ENCODE data around the gene RAB32.

Gene RAB32

DNA sequence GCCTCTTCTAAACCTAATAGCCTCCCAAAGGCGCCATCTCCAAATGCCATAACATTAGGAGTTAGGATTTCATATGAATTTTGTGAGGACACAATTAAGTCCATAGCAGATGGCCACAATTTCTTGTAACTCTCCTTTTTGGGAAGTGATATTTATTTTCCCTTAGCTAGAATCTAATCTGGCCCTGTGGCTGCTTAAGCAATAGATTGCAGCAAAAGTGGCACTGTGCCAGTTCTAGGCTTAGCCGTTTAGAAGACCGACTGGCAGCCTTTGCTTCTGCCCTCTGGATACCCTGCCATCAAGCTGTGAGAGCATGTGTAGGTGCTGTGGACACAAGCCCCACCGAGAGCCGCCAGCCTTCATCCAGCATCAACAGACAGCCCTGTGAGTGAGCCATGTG is 39.2 kb downstream of the RAB32 start:
- TF ChIP-seq, protein P1, sequence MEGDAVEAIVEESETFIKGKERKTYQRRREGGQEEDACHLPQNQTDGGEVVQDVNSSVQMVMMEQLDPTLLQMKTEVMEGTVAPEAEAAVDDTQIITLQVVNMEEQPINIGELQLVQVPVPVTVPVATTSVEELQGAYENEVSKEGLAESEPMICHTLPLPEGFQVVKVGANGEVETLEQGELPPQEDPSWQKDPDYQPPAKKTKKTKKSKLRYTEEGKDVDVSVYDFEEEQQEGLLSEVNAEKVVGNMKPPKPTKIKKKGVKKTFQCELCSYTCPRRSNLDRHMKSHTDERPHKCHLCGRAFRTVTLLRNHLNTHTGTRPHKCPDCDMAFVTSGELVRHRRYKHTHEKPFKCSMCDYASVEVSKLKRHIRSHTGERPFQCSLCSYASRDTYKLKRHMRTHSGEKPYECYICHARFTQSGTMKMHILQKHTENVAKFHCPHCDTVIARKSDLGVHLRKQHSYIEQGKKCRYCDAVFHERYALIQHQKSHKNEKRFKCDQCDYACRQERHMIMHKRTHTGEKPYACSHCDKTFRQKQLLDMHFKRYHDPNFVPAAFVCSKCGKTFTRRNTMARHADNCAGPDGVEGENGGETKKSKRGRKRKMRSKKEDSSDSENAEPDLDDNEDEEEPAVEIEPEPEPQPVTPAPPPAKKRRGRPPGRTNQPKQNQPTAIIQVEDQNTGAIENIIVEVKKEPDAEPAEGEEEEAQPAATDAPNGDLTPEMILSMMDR (conservative IDR thresholded peaks at IDR 0.05; ENCODE audit: low read depth, low read length): no peak
- peak; percentile 56 for DNase-seq (ENCODE audit: low read depth)
- no peak overlapping the region for H3K4me3 ChIP-seq (ENCODE audit: low read length)

DNA sequence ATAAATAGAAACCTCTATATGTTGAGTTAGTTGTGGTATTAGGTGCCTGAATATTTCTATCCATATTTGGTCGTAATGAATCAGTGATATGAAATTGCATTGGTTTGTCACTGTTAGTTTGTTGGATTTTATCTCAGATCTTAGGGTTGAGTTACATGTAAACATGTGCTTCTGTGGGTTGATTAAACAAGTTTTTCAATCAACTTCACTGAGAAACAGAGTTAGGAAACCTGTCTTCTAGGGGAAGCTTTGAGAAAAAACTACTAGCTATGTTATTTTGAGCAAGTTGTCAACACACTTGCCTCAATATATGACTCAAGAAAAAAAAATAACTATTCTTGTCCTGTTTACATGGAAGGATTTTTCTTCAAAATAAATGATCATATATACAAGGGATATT is 40.3 kb downstream of the RAB32 start:
- H3K4me3 ChIP-seq (ENCODE audit: low read length): no peak overlapping the region
- no peak for DNase-seq (ENCODE audit: low read depth)
- TF ChIP-seq, protein P1 (conservative IDR thresholded peaks at IDR 0.05; ENCODE audit: low read depth, low read length): no peak

DNA sequence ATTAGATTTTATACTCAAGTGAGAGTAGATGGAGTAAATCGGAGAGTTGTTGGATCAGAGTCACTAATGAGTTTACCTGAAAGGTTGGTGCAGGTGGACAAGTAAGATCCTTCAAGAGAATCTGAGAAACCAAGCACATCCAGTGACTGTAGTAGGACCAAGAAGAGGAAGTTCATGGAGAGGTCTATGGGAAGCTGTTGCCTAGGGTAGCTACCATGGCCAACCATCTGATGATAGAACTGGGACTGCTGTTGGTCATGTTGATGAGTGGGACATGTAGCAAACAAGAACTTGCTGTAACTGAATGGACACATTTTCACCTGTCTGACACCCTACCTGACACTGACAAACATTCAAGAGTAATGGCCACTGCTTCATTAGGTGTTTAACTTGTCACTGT is 43.8 kb downstream of the RAB32 start:
- no peak overlapping the region for H3K4me3 ChIP-seq (ENCODE audit: low read length)
- no peak for DNase-seq (ENCODE audit: low read depth)
- TF ChIP-seq, protein P1 (conservative IDR thresholded peaks at IDR 0.05; ENCODE audit: low read depth, low read length): no peak

DNA sequence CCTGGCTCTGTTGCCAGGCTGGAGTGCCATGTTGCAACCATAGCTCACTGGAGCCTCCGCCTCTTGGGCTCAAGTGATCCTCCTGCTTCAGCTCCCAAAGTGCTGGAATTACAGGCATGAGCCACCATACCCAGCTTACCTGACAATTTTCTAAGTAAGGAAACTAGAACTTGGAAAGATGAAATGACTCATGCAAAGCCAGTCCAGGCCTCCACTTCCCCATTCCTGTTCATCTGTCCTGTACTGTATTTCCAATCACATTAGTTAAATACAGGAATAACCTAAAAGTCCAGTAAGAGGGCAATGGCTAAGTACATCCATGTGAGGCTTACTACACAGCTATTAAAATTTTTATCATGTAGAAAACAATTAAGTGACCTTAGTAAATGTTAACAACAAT is 46.9 kb downstream of the RAB32 start:
- TF ChIP-seq, protein P1 (conservative IDR thresholded peaks at IDR 0.05; ENCODE audit: low read depth, low read length): no peak
- no peak for DNase-seq (ENCODE audit: low read depth)
- H3K4me3 ChIP-seq (ENCODE audit: low read length): no peak overlapping the region

DNA sequence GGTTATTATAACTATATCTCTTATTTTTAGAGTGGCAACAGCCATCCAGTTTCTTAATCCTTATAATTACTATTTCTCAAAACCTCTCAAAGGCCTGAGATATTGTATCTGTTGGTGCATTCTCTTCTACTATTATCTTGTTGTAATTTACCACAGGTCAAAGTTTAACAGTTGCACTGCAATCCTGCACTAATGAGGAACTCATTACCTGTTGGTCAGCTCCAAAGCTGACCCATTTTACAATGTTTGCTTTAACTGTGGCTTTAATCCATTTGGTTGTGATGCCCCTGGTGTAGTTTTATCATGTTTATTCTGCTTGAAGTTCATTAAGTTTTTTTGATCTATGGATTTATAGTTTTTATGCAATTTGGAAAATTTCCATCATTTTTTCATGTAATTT is 48.8 kb downstream of the RAB32 start:
- TF ChIP-seq, protein P1 (conservative IDR thresholded peaks at IDR 0.05; ENCODE audit: low read depth, low read length): no peak

DNA sequence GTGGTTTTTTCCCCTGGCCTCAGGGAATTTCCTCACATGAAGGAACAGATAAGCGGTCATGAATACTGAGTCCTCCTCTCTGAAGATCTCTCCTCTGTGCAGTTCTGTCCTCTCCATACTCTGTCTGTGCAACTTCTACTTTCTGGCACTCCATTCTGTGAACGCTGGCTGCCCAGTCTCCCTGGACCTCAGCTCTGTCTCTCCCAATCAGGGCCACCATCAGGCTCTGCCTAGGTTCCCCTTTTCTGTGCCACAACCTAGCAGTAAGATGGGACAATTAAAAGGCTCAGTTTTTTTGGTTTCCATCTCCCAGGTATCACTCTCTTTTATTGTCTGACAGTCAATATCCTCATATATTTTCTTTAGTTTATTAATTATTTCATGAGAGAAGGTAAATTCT is 50.4 kb downstream of the RAB32 start:
- DNase-seq (ENCODE audit: low read depth): no peak
- TF ChIP-seq, protein P1 (conservative IDR thresholded peaks at IDR 0.05; ENCODE audit: low read depth, low read length): no peak
- no peak overlapping the region for H3K4me3 ChIP-seq (ENCODE audit: low read length)

More for the DNA sequence above, 48.8 kb downstream of the RAB32 start:
- DNase-seq (ENCODE audit: low read depth): no peak
- H3K4me3 ChIP-seq (ENCODE audit: low read length): no peak overlapping the region

DNA sequence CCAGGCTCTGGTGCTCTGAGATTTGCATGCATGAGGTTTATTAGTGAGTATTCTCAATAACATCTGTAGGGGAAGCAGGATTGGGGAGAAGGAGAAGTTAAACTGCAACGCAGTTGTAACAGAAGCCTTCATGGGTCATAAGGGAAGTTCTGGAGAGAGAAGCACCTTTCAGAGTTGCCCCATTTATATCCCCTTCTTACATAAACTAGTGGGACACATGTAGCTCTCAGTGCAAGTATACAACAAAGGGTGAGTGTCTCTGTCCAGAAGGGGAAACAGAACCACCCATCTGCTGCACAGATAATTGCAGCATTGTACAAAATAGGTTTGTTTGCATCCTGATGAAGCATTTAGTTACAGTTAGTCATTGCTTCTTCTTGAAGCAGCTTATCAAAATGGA is 50.9 kb downstream of the RAB32 start:
- H3K4me3 ChIP-seq (ENCODE audit: low read length): no peak overlapping the region
- TF ChIP-seq, protein P1 (conservative IDR thresholded peaks at IDR 0.05; ENCODE audit: low read depth, low read length): no peak
- DNase-seq (ENCODE audit: low read depth): no peak
